Measurements from ENCODE around the gene DDC.

DNA sequence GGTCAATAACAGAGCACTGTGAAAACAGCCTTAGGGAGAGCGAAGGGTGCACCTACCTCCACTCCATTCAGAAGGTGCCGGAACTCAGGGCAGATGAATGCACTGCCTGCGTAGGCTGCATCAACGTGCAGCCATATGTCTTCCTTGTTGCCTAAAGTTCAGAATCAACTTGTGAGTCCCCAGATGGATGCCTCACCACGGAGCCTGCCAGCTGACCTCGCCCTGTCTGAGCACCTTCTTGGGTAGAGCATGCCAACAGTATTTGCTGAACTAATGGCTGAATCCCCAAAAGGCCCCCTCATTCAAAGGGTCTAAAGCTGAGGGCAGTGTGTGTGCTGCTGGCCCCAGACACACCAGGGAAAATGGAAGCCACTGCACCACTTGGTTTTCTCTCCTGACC lies 66.1 kb downstream of the DDC start:
- no peak for TF ChIP-seq CTCF (IDR thresholded peaks at IDR 0.05)
- TF ChIP-seq, protein P1, sequence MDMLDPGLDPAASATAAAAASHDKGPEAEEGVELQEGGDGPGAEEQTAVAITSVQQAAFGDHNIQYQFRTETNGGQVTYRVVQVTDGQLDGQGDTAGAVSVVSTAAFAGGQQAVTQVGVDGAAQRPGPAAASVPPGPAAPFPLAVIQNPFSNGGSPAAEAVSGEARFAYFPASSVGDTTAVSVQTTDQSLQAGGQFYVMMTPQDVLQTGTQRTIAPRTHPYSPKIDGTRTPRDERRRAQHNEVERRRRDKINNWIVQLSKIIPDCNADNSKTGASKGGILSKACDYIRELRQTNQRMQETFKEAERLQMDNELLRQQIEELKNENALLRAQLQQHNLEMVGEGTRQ (IDR thresholded peaks at IDR 0.05), result no peak
- TF ChIP-seq JUN (IDR thresholded peaks at IDR 0.05), result no peak
- no peak for TF ChIP-seq HDAC2 (IDR thresholded peaks at IDR 0.05)
- no peak for TF ChIP-seq PHF8 (IDR thresholded peaks at IDR 0.05; ENCODE audit: borderline replicate concordance, low read depth)
- TF ChIP-seq NFE2L2 (conservative IDR thresholded peaks at IDR 0.05; ENCODE audit: low read length), result no peak
- no peak for TF ChIP-seq RFX5 (IDR thresholded peaks at IDR 0.05)
- TF ChIP-seq, protein P2, sequence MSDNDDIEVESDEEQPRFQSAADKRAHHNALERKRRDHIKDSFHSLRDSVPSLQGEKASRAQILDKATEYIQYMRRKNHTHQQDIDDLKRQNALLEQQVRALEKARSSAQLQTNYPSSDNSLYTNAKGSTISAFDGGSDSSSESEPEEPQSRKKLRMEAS (IDR thresholded peaks at IDR 0.05), result no peak
- TF ChIP-seq MYC (IDR thresholded peaks at IDR 0.05; ENCODE audit: borderline replicate concordance, low read length), result no peak
- no peak for TF ChIP-seq FOSL2 (IDR thresholded peaks at IDR 0.05)
- no peak for TF ChIP-seq FOSL2 (CRISPR knock-in tag; IDR thresholded peaks at IDR 0.05)
- no peak for TF ChIP-seq SMC3 (IDR thresholded peaks at IDR 0.05)
- TF ChIP-seq RCOR1 (IDR thresholded peaks at IDR 0.05; ENCODE audit: low read depth, low read length), result no peak
- TF ChIP-seq POLR2A (IDR thresholded peaks at IDR 0.05; ENCODE audit: low read length), result no peak
- TF ChIP-seq POLR2AphosphoS2 (conservative IDR thresholded peaks at IDR 0.05; ENCODE audit: low read length), result no peak
